ENCODE results near the gene HELZ2.

GRCh38 chr20:63543131-63543530 is 30.9 kb downstream of the HELZ2 start:
- TF ChIP-seq POLR2AphosphoS5 (IDR thresholded peaks at IDR 0.05; ENCODE audit: low read depth, low read length) (no peak), CTCF (IDR thresholded peaks at IDR 0.05) (no peak)

Data from SK-N-SH (cell line).